Measurements from ENCODE around the gene PERM1.

DNA sequence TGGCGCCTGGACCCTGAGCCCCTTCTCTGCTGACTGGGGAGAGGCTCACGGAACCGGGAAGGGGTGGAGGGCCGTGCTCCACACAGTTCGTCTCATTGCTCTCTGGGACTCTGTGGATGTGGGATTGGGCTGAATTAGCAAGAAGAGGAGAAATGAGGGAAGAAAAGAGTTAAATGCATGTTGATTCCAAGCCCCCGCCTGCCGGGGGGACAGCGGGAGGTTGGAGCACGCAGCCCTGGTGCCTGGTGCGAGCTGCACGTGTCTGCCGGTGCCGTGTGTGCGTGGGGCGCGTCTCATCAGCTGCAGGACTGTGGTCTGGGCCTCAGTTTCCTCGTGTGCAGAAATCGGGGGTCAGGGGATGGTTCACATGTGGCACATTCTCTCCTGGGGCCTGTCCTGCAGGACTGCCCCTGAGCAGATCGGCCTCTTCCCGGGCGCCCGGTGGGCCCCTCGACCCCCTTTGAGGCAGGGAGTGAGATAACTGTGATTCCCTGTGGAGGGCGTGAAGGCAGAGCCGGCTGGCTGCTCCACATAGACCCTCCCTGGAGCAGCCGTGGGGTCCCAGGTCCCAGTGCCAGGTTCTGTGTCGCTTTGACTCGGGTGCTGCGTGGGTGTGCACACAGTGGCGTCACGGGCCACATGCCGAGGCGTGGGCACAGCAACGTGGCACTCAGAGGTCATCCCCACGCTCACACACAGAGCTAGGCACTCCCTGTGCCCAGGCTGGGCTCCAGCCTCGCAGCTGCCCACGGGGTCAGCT lies 46.7 kb downstream of the PERM1 start:
- no peak for TF ChIP-seq ELF1 (IDR thresholded peaks at IDR 0.05; ENCODE audit: borderline replicate concordance, low read depth)
- TF ChIP-seq, protein P1, sequence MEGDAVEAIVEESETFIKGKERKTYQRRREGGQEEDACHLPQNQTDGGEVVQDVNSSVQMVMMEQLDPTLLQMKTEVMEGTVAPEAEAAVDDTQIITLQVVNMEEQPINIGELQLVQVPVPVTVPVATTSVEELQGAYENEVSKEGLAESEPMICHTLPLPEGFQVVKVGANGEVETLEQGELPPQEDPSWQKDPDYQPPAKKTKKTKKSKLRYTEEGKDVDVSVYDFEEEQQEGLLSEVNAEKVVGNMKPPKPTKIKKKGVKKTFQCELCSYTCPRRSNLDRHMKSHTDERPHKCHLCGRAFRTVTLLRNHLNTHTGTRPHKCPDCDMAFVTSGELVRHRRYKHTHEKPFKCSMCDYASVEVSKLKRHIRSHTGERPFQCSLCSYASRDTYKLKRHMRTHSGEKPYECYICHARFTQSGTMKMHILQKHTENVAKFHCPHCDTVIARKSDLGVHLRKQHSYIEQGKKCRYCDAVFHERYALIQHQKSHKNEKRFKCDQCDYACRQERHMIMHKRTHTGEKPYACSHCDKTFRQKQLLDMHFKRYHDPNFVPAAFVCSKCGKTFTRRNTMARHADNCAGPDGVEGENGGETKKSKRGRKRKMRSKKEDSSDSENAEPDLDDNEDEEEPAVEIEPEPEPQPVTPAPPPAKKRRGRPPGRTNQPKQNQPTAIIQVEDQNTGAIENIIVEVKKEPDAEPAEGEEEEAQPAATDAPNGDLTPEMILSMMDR (IDR thresholded peaks at IDR 0.05 in 2 of 3, conservative IDR thresholded peaks at IDR 0.05 in 1 of 3; ENCODE audit: borderline replicate concordance in 1 of 3, insufficient read depth in 1 of 3, low read depth in 2 of 3, low read length in 2 of 3): no peak

All from HCT116 (cell line).